Activated B cell treated with CpG ODN at 0.5 μM for 24 hours (primary cell): ENCODE results near the gene NDUFAF8. TPM values are rescaled to one million over a fixed set of nuclear protein-coding genes. Genes with fewer than 3 reads are reported as not detected.

Experiments
- ATAC-seq: fragments of 200-7000 bp; cut with Tn5 transposase; one replicate; pipeline ENCODE4 v1.10.0; 2021; ENCODE audit warnings: low read depth, mild to moderate bottlenecking, moderate library complexity
- CTCF ChIA-PET: fragments of 350-600 bp; sonication (Branson Sonifier 250); formaldehyde crosslinking; loops from one replicate; lab custom pipeline; 2021; ENCODE audit warnings: antibody characterized with exemption; lab: Charles Lee
- POLR2A ChIA-PET: fragments of 350-600 bp; sonication (Branson Sonifier 250); formaldehyde crosslinking; loops from one replicate; lab custom pipeline; 2021; ENCODE audit warnings: antibody characterized with exemption; lab: Charles Lee
- DNase-seq: peaks from one replicate; pipeline ENCODE4 v3.0.0; 2022
- H3K27ac Mint-ChIP-seq: one replicate; pipeline ENCODE4 v1.8.0; 2020; ENCODE audit warnings: mixed read lengths
- H3K27me3 Mint-ChIP-seq: one replicate; pipeline ENCODE4 v1.8.0; 2021; ENCODE audit warnings: mixed read lengths
- H3K36me3 Mint-ChIP-seq: one replicate; pipeline ENCODE4 v1.8.0; 2021; ENCODE audit warnings: low read depth, mixed read lengths
- H3K4me1 Mint-ChIP-seq: one replicate; pipeline ENCODE4 v1.8.0; 2021; ENCODE audit warnings: mixed read lengths
- H3K4me3 Mint-ChIP-seq: one replicate; pipeline ENCODE4 v1.8.0; 2020; ENCODE audit warnings: mild to moderate bottlenecking, mixed read lengths
- H3K9me3 Mint-ChIP-seq: one replicate; pipeline ENCODE4 v1.8.0; 2020; ENCODE audit warnings: mixed read lengths
- CTCF ChIP-seq: fragments of 200-600 bp; IDR thresholded peaks from one replicate; pipeline ENCODE4 v1.8.0; 2022; ENCODE audit warnings: antibody characterized with exemption, mild to moderate bottlenecking
- intact Hi-C: fragments of 100-400 bp; cut with micrococcal nuclease; formaldehyde crosslinking; loops from one replicate; pipeline ENCODE4 v1.15.1; 2024
- total RNA-seq: library from RNA; stranded (reverse); gene quantifications from 2 replicates; pipeline ENCODE4 v1.2.3, GENCODE V29; 2022

The NDUFAF8 gene
- total RNA-seq, 1 donor from 2014 or later = 55.8 TPM

GRCh38 chr17:81285894-81286293, 46.8 kb downstream of the NDUFAF8 start:
- POLR2A ChIA-PET = interaction anchor here (0.6 to 2.5 kb wide), 4 partner anchors 9 to 229 kb away, joined by 4 to 11 read pairs (median 6); partner anchors contain the start of gene SLC38A10
- Mint-ChIP-seq H3K4me3 (peak overlapping the region; percentile 86), H3K9me3 (no peaks in the 10 kb centered on the region), H3K4me1 (peaks cover 31% of the 10 kb centered on the region), H3K36me3 (peaks cover 40% of the 10 kb centered on the region), H3K27ac (peak overlapping the region; percentile 89), H3K27me3 (no peaks in the 10 kb centered on the region)
- TF ChIP-seq CTCF = no peak
- ATAC-seq (no peak), DNase-seq (no peak)
- CTCF ChIA-PET = interaction anchor here (1.4 kb wide), 1 partner anchor 267 kb away, joined by 4 read pairs; no protein-coding TSS in a partner anchor
- intact Hi-C loops = no loop called here

- POLR2A ChIA-PET = interaction anchor here (2.5 kb wide), 1 partner anchor 9 kb away, joined by 11 read pairs; the partner anchor contains the start of gene SLC38A10
- peak overlapping the region; percentile 86 for H3K4me3 Mint-ChIP-seq
- no peaks in the 10 kb centered on the region for H3K27me3 Mint-ChIP-seq
- peaks cover 41% of the 10 kb centered on the region for H3K36me3 Mint-ChIP-seq
- TF ChIP-seq CTCF = no peak
- intact Hi-C loops = no loop called here
- H3K4me1 Mint-ChIP-seq = peaks cover 35% of the 10 kb centered on the region
- H3K9me3 Mint-ChIP-seq = no peaks in the 10 kb centered on the region
- CTCF ChIA-PET = interaction anchor here (1.4 kb wide), 1 partner anchor 266 kb away, joined by 4 read pairs; no protein-coding TSS in a partner anchor
- H3K27ac Mint-ChIP-seq = peak overlapping the region; percentile 89
- no peak for DNase-seq
- no peak for ATAC-seq
These were observed 47.5 kb downstream of the NDUFAF8 start for GRCh38 chr17:81286491-81287145.

GRCh38 chr17:81287152-81287551, 48.0 kb downstream of the NDUFAF8 start:
- ATAC-seq (no peak), DNase-seq (no peak)
- Mint-ChIP-seq H3K36me3 (peaks cover 41% of the 10 kb centered on the region), H3K9me3 (no peaks in the 10 kb centered on the region), H3K4me3 (no peak overlapping the region), H3K4me1 (peaks cover 37% of the 10 kb centered on the region), H3K27ac (no peak overlapping the region), H3K27me3 (no peaks in the 10 kb centered on the region)
- intact Hi-C loops = no loop called here
- POLR2A ChIA-PET = no interaction called here
- CTCF ChIA-PET = no interaction called here
- no peak for TF ChIP-seq CTCF

- Mint-ChIP-seq H3K4me3 (no peak overlapping the region), H3K9me3 (no peaks in the 10 kb centered on the region), H3K27me3 (no peaks in the 10 kb centered on the region), H3K4me1 (peaks cover 41% of the 10 kb centered on the region), H3K36me3 (peaks cover 41% of the 10 kb centered on the region), H3K27ac (no peak overlapping the region)
- CTCF ChIA-PET = no interaction called here
- DNase-seq (no peak), ATAC-seq (no peak)
- POLR2A ChIA-PET = no interaction called here
- intact Hi-C loops = no loop called here
- TF ChIP-seq CTCF = no peak
These were observed 48.8 kb downstream of the NDUFAF8 start for GRCh38 chr17:81287741-81288430.

GRCh38 chr17:81288715-81289114, 49.6 kb downstream of the NDUFAF8 start:
- Mint-ChIP-seq H3K36me3 (peaks cover 38% of the 10 kb centered on the region), H3K4me3 (no peak overlapping the region), H3K4me1 (peaks cover 48% of the 10 kb centered on the region), H3K9me3 (no peaks in the 10 kb centered on the region), H3K27ac (no peak overlapping the region), H3K27me3 (no peaks in the 10 kb centered on the region)
- ChIA-PET POLR2A (interaction anchor here (0.7 kb wide), 1 partner anchor 65 kb away, joined by 3 read pairs; no protein-coding TSS in a partner anchor), CTCF (no interaction called here)
- TF ChIP-seq CTCF = no peak
- DNase-seq (no peak), ATAC-seq (no peak)
- intact Hi-C loops = no loop called here
